Measurements from ENCODE around the gene MCRS1.
"Not testable (repeated sequence)": the region's sequence is repeated elsewhere in the genome, so short reads cannot be mapped to it uniquely, and the experiment has no call there.

The MCRS1 gene, protein sequence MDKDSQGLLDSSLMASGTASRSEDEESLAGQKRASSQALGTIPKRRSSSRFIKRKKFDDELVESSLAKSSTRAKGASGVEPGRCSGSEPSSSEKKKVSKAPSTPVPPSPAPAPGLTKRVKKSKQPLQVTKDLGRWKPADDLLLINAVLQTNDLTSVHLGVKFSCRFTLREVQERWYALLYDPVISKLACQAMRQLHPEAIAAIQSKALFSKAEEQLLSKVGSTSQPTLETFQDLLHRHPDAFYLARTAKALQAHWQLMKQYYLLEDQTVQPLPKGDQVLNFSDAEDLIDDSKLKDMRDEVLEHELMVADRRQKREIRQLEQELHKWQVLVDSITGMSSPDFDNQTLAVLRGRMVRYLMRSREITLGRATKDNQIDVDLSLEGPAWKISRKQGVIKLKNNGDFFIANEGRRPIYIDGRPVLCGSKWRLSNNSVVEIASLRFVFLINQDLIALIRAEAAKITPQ

DNA sequence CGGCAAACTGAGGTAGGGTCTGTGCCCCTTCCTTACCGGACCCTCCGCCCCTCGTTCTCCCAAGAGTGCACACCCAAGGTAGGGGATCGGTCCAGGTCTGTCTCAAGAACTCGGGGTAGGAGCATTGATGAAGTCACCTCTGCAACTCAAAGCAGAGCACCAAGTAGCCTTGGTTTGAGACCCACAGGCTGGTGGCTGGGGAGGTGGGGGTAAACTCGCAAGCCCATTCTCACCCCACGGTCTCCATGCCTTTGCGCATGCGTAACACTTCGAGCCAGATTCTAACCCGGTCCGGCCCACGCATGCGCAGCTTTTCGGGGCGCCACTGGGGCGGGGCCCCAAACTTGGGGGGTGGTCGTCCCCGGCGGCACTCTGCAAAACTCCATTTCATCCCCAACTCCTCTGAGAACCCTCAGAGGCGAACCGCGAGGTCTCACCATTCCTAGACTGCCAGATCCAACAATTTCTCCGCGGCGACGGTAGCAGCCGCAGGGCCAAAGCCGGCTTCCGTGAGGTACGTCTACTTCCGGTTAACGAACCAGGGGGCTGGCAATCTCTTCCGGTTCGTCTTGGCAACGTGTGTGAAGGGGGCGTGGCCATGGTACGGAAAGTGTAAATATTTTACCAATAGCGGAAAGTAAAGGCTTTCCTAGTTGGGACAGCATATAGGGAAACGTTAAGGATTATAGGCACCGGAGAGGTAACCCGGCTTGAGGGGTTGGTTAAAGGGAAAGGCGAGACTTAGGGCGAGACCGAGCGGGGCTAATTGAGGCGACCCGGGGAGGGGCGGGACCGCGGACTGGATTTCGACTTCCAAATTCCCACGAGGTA is at the start of gene MCRS1:
Gene MCRS1, minus strand, starts transcription at position 532 of the 831 bp plus-strand sequence. CDS start 1,411 bp downstream, outside the sequence.
- DNase-seq = peak; percentile 92

- no peak for DNase-seq
Measured at GRCh38 chr12:49616533-49617219, 48.7 kb upstream of the MCRS1 start.

- DNase-seq = no peak
Measured at GRCh38 chr12:49615725-49616124, 47.8 kb upstream of the MCRS1 start.

DNA sequence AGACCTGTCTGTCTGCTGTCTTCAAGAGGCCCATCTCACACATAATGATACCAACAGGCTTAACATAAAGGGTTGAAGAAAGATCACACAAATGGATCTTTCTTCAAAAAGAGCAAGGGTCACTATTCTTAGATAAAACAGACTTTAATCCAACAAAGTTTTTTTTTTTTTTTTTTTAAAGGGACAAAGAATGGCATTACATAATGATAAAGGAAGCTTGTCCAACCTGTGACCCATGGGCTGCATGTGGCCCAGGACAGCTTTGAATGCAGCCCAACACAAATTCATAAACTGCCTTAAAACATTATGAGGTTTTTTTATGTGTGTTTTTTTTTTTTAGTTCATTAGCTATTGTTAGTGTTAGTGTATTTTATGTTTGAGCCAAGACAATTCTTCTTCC is 44.3 kb upstream of the MCRS1 start:
- DNase-seq = no peak

DNA sequence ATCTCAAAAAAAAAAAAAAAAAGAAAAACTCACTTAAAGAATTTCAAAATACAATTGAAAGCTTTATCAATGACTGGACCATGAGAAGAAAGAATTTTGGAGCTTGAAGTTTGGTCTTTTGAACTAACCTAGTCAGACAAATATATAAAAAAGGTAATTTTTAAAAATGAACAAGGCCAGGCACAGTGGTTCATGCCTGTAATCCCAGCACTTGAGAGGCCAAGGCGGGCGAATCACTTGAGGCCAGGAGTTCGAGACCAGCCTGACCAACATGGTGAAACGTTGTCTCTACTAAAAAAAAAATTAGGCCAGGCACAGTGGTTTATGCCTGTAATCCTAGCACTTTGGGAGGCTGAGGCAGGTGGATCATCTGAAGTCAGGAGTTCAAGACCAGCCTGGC is 42.8 kb upstream of the MCRS1 start:
- DNase-seq = not testable (repeated sequence)

DNA sequence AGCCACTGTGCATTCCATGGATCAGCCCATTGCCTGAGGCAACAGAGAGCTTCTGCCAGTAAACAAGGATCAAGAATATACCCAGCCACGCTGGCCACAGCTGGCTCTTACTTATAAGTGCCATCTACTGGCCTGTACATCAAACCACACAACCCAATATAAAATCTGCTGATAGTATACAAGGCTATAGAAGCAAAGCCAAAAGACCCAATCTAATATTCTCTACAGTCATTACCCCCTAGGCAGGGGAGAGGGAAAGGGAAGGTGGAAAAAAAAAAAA is 41.9 kb upstream of the MCRS1 start:
- no peak for DNase-seq

DNA sequence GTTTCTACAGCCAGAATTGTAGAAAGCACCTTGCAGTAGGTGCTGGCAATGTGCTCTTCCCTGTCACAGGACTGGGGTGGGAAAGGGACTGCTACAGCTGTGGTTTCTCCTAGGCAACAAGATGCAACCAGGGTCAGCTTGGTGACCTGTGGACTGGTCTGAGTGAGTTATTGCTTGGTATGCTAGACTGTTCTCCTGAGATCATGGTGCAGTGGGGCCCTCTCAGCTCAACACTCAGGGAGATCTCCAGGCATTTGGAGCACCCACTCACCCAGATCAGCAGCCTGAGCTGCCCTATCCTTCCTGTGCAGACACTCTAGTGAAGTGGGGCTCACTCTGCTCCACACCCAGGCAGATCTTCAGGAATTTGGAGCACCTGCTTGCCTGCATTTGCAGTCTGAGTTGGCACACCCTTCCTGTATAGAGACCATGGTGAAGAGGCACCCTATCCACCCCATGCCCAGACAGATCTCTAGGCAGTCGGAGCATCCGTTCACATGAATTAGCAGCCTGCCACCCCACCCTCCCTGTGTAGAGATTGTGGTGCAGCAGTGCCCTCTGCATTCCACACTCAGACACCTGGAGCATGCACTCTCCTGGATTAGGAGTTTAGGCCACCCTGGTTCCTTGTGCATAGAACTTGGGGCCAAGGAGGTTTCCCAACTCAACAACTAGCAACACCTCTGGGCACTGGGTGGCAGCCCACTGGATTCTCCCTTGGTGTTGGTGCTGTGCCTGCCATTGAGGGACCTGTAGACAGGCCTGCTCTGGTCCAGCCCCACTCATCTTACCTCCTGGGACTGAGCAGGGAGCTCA is 41.3 kb upstream of the MCRS1 start:
- DNase-seq = no peak

- not testable (repeated sequence) for DNase-seq
Measured at GRCh38 chr12:49605539-49605938, 37.6 kb upstream of the MCRS1 start, which contains the start of gene FAM186B. FAM186B (minus strand) TSS chr12:49605639; CDS start chr12:49605477, 162 bp downstream.

DNA sequence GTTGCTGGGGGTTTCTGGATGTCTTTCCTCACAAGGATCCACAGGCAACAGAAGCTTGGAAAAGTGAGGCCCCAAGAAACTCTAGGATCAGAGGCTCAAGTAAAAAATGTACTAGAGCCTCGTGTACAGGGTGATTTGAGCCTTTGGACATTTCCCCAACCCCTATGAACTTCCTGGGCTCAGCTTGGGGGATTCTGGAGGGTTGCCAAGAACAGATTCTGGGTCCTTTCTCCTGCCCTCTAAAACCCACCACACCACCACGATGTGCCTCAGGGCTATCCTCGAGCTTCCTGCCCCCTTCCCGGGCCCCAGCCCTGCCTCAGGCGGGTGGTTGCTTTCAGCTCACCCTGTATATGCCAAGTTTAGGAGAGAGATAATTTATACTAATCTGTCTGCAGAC is 36.9 kb upstream of the MCRS1 start:
- DNase-seq = no peak

- no peak for DNase-seq
Measured at GRCh38 chr12:49603721-49604120, 35.8 kb upstream of the MCRS1 start.

DNA sequence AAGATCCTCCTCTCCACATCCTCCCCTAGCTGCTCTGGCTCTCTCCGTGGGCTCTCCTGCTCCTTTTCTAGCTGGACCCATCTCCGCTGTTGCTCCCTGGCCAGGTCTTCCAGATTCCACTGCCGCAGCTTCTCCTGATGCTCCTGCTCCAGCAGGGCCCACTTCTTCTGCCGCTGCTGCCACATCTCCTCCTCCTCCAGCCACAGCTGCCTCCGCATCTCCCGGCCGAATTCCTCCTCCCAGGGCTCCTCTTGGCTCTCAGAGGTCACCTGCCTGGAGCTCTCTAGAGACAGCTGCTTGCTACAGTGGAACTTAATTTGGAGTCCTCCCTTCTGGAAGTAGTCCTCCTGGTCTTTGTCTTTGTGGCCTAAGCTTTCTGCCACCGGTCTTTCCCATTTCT is 32.0 kb upstream of the MCRS1 start:
- DNase-seq = no peak

DNA sequence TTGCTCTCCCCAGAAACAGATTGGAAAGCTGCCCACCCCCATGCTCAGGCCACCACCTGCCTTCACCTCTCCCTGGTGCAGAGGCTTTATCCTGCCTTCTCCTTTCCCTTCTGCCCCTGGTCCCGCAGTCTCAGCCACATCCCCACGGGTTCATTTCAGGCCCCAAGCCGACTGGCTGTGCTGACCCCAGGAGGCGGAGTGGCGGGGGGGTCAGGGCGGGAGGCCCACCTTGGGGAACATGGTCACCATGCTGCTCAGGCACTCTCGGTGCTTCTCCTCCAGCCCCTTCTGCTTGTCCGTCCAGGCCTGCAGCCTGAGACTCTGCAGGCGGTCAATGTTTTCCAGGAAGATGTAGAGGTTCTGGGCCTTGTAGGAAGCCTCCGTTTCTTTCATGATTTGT is 30.6 kb upstream of the MCRS1 start:
- no peak for DNase-seq

DNA sequence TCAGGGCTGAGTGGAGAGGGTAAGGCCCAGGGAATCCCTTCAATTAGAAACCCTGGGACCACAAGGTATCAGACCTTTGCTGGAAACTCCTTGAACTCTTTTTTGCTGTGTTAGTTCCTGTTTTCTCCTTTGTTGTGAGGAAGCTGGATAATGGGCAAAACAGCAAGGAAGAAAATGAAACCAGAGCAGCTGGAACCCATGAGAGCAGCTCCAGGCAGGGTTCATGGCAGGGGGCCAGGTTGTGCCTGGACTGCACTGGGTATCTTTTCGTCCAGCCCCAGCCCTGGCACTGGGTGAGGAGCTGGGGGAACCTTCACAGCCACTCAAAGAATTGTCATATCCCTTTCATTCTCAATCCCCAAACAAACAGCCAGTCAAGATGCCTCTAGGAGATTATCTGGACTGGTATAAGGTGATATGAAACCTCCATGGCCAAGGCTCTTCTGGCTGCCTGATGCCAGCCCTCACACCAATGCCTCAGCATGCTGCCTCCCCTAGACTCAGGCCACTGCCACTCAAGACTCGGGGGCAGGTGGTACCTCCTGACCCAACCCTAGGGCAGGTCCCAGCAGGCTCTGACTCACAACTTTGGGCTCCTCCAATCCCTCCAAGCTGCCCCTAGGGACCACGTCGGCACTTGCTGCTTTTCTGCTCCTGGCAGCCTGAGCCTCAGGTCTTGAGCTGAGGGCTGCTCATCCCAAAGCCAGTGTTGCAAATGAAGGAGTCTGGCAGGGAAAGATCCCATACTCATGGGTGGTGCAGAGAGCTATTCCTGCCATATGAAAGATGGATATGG is 21.0 kb upstream of the MCRS1 start:
- no peak for DNase-seq

DNA sequence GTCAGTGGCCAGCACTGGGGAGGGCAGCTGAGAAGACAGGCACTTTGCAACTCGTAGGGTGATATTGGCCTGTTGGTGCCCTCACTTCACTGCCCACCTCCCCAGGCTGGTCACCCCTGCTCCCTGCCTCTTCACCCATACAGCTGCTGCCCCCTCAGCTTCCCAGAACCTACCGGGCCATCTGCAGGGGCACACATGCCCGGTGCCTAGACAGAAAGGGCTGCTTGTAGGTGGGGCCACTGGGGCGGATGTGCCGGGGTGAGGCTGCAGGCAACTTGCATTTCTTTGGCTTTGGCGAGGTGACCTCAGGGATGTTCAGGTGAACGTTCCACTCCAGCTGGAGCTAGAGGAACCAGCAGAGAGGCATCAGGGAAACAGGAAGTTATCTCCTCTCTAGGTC is 20.3 kb upstream of the MCRS1 start:
- DNase-seq = no peak

DNA sequence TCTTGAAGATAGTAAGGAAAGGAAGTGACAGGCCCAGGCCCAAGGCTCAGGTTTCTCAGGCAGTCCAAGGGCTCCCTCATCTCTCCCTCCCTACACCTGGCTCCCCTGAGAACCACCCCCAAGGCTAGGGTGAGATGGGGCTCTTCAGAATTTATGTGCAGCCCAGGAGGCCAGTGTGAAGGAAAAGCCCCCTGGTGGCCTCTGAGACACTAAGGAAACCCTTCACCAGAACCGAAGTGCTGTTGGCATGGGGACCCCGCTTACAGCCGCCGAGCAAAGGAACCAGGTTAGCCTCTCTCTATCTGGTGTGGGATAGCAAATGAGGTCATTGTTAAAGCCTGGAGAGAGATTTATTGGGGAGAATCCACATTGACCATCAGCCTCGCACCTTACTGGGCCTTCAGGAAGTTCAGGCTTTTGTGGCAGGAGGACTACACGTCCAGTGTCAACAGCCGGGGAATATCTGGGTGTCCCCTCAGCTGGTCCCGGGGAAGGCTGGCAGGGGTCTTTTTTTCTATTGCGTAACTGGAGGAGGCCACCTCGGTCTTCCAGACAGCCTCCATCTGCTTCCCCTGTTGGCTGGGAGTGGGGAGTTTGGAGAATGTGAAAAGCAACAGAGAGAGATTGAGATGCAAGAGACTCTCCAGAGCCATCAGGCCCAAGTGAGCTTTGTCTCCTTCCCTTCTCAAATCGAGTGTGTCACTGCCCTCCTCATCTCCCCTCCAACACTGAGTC is 19.4 kb upstream of the MCRS1 start:
- no peak for DNase-seq

DNA sequence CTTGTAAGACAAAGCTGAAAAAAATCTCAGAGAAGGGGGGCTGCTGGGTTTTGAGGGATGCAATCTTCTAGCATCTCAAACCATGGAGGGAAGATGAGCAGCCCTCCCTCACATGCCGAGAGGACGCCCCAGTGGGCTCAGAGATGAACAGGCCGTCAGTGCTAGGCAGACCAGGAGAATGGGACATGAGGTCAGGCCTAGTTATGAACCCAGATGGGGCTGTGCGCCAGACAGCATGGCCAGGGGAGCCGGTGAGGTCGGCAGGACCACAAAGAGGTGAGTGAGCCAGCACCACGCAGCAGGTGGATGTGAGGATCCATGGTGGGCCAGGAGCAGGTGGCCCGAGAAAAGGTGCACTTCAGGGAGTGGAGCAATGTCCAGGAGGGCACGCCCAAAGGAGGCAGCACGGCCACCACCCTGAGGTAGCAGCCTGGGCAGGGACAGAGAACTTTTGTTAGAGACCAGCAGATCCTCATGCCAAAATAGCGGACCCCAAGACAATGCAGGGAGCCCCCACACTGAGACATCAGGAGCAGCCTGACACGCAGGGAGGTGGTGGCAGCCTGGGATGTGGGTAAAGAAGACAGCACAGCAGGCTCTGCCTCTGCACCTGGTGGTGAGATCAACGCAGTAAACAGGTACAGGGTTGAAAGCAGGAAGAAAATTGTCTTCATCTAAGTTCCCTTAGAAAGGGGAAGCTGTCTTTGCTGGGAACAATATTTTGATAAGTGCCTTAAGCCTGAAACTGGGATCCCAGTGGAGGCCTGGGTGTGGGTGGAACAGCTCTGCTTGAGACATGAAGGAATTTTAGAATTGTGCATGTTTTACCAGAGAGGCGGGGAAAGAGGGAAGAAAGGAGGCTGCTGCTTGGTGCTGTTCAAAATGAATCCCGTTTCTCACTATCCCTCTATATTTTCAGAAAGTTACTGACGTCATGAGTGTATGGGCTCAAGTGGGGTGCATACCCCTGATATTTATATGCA is 17.8 kb upstream of the MCRS1 start:
- DNase-seq = no peak

DNA sequence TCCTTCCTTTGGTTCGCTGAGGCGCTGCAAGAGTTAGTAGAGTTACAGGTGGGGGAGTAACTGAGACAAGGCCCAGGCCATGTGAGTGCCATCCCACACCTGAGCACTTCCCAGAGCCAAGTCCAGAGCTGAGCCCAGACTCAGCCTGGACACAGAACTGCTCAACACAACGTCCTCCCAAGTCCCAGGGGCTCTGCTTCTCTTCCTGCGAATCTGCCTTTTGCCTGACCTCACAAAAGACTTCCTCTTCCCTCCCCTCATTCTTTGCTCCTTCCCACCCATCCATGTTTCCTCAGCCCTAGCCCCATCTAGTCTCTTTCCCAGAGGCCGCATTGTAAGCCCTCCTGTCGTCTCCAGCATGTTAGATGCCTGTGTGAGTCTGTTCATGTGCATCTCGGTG is 16.6 kb upstream of the MCRS1 start:
- DNase-seq = no peak

DNA sequence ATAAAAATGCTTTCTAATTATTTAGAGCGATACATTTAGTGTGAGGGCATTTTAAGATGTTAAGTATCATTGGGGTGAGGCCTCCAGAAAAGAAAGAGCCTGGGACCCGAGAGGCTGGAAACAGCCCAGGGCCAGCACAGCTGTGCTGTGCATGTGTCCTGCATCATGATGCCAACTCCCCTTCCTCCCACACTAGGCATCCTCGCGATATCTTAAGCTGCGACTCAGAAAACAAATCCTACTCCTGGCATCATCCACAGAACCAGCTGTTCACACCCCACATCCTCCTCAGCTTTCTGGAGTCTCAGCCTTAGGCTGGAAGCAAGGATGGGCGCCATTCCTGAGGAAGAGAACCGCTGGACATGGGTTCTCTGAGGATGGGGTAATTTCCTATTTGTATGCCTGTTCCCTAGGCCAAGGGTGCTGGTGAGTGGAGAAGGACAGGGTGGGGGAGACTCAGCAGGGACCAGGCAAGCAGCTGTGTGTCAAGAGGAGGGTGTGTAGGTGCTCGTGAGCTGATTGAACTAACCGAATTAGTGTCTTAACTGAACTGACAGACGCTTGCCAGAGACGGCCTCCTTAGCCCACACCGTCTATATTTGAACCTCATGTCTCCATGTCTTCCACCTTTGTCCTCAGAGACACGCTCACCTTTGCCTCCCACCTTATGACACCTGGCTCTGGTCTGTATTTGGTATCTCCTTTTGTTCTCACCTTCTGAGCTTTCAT is 15.6 kb upstream of the MCRS1 start:
- DNase-seq = no peak

GRCh38 chr12:49582850-49583249 is 14.9 kb upstream of the MCRS1 start:
- no peak for DNase-seq

Measured in left hindlimb (tissue), 1 donor.